GM12878 (cell line): ENCODE measurements around the gene DNHD1. TPM values are rescaled to one million over a fixed set of nuclear protein-coding genes. Genes with fewer than 3 reads are reported as not detected.

Source experiments
- BMI1 ChIP-seq: fragments of 450-650 bp; IDR thresholded peaks from 2 replicates; pipeline ENCODE4 v1.6.1; 2016; ENCODE audit warnings: mild to moderate bottlenecking, moderate library complexity, borderline replicate concordance
- CBFB ChIP-seq: IDR thresholded peaks from 2 replicates; pipeline ENCODE4 v1.6.1; 2016; ENCODE audit warnings: antibody characterized with exemption, low read depth
- CEBPB ChIP-seq, 2 experiments: fragments of 150-350 bp in 1 of 2; IDR thresholded peaks; 2 replicates each; pipeline ENCODE4 v1.6.1; 2012 to 2014; ENCODE audit warnings: low read depth in 2 of 2, low read length in 2 of 2, borderline replicate concordance in 1 of 2, inconsistent platforms in 1 of 2
- EGR1 ChIP-seq, 2 experiments: IDR thresholded peaks; 1 replicate in 1 of 2; 2 replicates in 1 of 2; pipeline ENCODE4 v1.6.1; 2011 to 2012; ENCODE audit warnings: low read depth in 2 of 2, low read length in 2 of 2, borderline replicate concordance in 1 of 2, mild to moderate bottlenecking in 1 of 2, moderate library complexity in 1 of 2
- IKZF1 ChIP-seq: fragments of 450-650 bp; conservative IDR thresholded peaks from 2 replicates; pipeline ENCODE4 v1.6.1; 2017; ENCODE audit warnings: antibody characterized with exemption, mild to moderate bottlenecking
- IKZF2 ChIP-seq, 2 experiments: fragments of 450-650 bp; IDR thresholded peaks; 2 replicates each; pipeline ENCODE4 v1.6.1; 2017; ENCODE audit warnings: mild to moderate bottlenecking in 2 of 2, moderate library complexity in 2 of 2
- RAD21 ChIP-seq: IDR thresholded peaks from 2 replicates; pipeline ENCODE4 v1.6.1; 2011; ENCODE audit warnings: mild to moderate bottlenecking, low read depth, low read length, moderate library complexity; ENCODE audit not compliant: insufficient read depth
- RFX5 ChIP-seq: IDR thresholded peaks from 2 replicates; pipeline ENCODE4 v1.6.1; 2011; ENCODE audit warnings: low read depth, low read length, improper control_type of control experiment
- RUNX3 ChIP-seq: IDR thresholded peaks from 2 replicates; pipeline ENCODE4 v1.6.1; 2012; ENCODE audit warnings: low read length, inconsistent platforms
- SMC3 ChIP-seq: IDR thresholded peaks from 2 replicates; pipeline ENCODE4 v1.6.1; 2011; ENCODE audit warnings: low read length, improper control_type of control experiment, borderline replicate concordance
- STAT3 ChIP-seq: IDR thresholded peaks from 2 replicates; pipeline ENCODE4 v1.6.1; 2011; ENCODE audit warnings: low read depth, low read length, improper control_type of control experiment
- SUPT20H ChIP-seq: IDR thresholded peaks from 2 replicates; pipeline ENCODE4 v1.6.1; 2011; ENCODE audit warnings: low read depth, mild to moderate bottlenecking, low read length, moderate library complexity, borderline replicate concordance; ENCODE audit not compliant: control insufficient read depth
- TCF12 ChIP-seq: IDR thresholded peaks from 2 replicates; pipeline ENCODE4 v1.6.1; 2011; ENCODE audit warnings: low read depth, mild to moderate bottlenecking, low read length
- TCF3 ChIP-seq: IDR thresholded peaks from 2 replicates; pipeline ENCODE4 v1.6.1; 2012; ENCODE audit warnings: low read depth, mild to moderate bottlenecking, low read length, borderline replicate concordance; ENCODE audit not compliant: insufficient read depth
- YY1 ChIP-seq: IDR thresholded peaks from 2 replicates; pipeline ENCODE4 v1.6.1; 2011; ENCODE audit warnings: low read depth, mild to moderate bottlenecking, low read length
- ZNF622 ChIP-seq: fragments of 450-650 bp; IDR thresholded peaks from 2 replicates; pipeline ENCODE4 v1.6.1; 2017; ENCODE audit warnings: mild to moderate bottlenecking, inconsistent platforms
- polyA plus RNA-seq, 11 experiments: library from polyadenylated mRNA; depleted of rRNA in 4 of 11; unstranded in 6 of 11; stranded (reverse) in 5 of 11; fragments of >200 nt; fragmentation: Nextera tagmentation in 4 of 11; fragmentation: Illumina TruSeq in 1 of 11; extraction: Ambion mirVana in 4 of 11; extraction: Trizol in 1 of 11; gene quantifications; 1 replicate in 1 of 11; 2 replicates in 10 of 11; pipeline versions ENCODE4 v1.2.1 to v1.2.3, GENCODE V29; 2011 to 2016; ENCODE audit warnings: inconsistent platforms in 2 of 11, missing spikeins in 2 of 11, low read depth in 1 of 11
- total RNA-seq, 4 experiments: library from RNA; depleted of rRNA in 3 of 4; stranded (reverse); fragments of >200 nt in 3 of 4; fragmentation: Illumina TruSeq in 1 of 4; extraction: Trizol in 1 of 4; gene quantifications; 2 replicates each; pipeline versions ENCODE4 v1.2.1 to v1.2.3, GENCODE V29; 2013 to 2021
- TF ChIP-seq, protein P1 (sequence below): IDR thresholded peaks from 2 replicates; pipeline ENCODE4 v1.6.1; 2011; ENCODE audit warnings: low read depth, mild to moderate bottlenecking, low read length, moderate library complexity, borderline replicate concordance; ENCODE audit errors: extremely low read depth
- TF ChIP-seq, protein P2 (sequence below): fragments of 150-350 bp; IDR thresholded peaks from 2 replicates; pipeline ENCODE4 v1.6.1; 2016; ENCODE audit warnings: low read depth, low read length
- TF ChIP-seq, protein P3 (sequence below): fragments of 450-650 bp; formaldehyde crosslinking; IDR thresholded peaks from 2 replicates; pipeline ENCODE4 v1.4.0; 2022; ENCODE audit warnings: mild to moderate bottlenecking, moderate library complexity
- TF ChIP-seq, protein P4 (sequence below): IDR thresholded peaks from 2 replicates; pipeline ENCODE4 v1.6.1; 2012; ENCODE audit warnings: low read depth, low read length, improper control_type of control experiment

DNHD1 gene
- total and polyA plus RNA-seq, 10 of the 15 experiments (the other 5 are each of a cell fraction or from before 2014, with no cell fraction given) = 0.99 to 16.9 (median 8.6) TPM

DNA sequence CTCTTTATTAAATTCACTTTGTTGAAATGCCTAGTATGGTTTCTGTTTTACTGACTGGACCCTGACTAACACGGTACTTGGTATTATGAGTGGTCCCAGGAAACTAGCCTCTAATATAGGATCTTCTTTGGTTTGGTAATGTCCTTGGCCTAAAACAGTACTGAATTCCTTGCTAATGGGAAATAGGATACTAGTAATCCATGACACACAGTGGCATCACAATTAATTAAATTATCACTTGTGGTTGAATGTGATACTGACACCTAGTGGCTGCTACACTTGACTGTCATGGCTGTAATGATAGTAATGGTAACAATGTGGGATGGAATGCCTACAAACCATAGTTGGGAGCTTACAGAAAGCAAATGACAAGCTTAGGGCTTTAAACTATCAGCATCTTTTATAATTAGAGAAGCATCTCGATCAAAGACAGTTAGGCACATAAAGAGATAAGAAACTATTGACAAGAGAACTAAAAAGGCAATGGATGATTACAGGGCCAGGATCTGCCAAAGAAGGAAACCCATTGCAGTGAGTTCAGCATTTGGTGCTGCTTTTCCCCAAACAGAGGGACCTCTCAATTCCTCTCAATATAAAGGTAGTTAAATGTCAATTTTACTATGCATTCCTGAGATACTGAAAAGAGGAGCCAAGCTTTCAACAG lies 8.6 kb downstream of the DNHD1 start (continued):
- TF ChIP-seq TCF12 (no peak), SUPT20H (no peak), CBFB (peak; percentile 29; the same call in 1 of the 2 replicates), RUNX3 (peak; percentile 82), IKZF2 (IDR thresholded peaks at IDR 0.05) (no peak), EGR1 (IDR thresholded peaks at IDR 0.05; ENCODE audit: borderline replicate concordance in 1 of 2, low read depth in 2 of 2, low read length in 2 of 2) (no peak), RAD21 (peak; percentile 58), CEBPB (IDR thresholded peaks at IDR 0.05; ENCODE audit: borderline replicate concordance in 1 of 2, low read depth in 2 of 2, low read length in 2 of 2) (no peak), IKZF1 (no peak), RFX5 (no peak), YY1 (peak; percentile 74; the same call in 1 of the 2 replicates), TCF3 (no peak), ZNF622 (no peak), SMC3 (peak; percentile 74), STAT3 (no peak), BMI1 (no peak)
- TF ChIP-seq, protein P1, sequence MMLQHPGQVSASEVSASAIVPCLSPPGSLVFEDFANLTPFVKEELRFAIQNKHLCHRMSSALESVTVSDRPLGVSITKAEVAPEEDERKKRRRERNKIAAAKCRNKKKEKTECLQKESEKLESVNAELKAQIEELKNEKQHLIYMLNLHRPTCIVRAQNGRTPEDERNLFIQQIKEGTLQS = no peak
- TF ChIP-seq, protein P2, sequence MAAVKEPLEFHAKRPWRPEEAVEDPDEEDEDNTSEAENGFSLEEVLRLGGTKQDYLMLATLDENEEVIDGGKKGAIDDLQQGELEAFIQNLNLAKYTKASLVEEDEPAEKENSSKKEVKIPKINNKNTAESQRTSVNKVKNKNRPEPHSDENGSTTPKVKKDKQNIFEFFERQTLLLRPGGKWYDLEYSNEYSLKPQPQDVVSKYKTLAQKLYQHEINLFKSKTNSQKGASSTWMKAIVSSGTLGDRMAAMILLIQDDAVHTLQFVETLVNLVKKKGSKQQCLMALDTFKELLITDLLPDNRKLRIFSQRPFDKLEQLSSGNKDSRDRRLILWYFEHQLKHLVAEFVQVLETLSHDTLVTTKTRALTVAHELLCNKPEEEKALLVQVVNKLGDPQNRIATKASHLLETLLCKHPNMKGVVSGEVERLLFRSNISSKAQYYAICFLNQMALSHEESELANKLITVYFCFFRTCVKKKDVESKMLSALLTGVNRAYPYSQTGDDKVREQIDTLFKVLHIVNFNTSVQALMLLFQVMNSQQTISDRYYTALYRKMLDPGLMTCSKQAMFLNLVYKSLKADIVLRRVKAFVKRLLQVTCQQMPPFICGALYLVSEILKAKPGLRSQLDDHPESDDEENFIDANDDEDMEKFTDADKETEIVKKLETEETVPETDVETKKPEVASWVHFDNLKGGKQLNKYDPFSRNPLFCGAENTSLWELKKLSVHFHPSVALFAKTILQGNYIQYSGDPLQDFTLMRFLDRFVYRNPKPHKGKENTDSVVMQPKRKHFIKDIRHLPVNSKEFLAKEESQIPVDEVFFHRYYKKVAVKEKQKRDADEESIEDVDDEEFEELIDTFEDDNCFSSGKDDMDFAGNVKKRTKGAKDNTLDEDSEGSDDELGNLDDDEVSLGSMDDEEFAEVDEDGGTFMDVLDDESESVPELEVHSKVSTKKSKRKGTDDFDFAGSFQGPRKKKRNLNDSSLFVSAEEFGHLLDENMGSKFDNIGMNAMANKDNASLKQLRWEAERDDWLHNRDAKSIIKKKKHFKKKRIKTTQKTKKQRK = no peak
- TF ChIP-seq, protein P3, sequence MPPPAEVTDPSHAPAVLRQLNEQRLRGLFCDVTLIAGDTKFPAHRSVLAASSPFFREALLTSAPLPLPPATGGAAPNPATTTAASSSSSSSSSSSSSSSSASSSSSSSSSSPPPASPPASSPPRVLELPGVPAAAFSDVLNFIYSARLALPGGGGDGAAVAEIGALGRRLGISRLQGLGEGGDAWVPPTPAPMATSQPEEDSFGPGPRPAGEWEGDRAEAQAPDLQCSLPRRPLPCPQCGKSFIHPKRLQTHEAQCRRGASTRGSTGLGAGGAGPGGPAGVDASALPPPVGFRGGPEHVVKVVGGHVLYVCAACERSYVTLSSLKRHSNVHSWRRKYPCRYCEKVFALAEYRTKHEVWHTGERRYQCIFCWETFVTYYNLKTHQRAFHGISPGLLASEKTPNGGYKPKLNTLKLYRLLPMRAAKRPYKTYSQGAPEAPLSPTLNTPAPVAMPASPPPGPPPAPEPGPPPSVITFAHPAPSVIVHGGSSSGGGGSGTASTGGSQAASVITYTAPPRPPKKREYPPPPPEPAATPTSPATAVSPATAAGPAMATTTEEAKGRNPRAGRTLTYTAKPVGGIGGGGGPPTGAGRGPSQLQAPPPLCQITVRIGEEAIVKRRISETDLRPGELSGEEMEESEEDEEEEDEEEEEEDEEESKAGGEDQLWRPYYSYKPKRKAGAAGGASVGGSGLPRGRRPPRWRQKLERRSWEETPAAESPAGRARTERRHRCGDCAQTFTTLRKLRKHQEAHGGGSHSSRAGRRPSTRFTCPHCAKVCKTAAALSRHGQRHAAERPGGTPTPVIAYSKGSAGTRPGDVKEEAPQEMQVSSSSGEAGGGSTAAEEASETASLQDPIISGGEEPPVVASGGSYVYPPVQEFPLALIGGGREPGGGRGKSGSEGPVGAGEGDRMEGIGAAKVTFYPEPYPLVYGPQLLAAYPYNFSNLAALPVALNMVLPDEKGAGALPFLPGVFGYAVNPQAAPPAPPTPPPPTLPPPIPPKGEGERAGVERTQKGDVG (CRISPR knock-in tag) = no peak
- TF ChIP-seq, protein P4, sequence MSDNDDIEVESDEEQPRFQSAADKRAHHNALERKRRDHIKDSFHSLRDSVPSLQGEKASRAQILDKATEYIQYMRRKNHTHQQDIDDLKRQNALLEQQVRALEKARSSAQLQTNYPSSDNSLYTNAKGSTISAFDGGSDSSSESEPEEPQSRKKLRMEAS = no peak
